Keratinocyte (primary cell): ENCODE data around the gene DLG2. TPM values are rescaled to one million over a fixed set of nuclear protein-coding genes. Genes with fewer than 3 reads are reported as not detected.

Experiments
- DNase-seq: peaks from one replicate; pipeline ENCODE4 v3.0.0-alpha.2; 2011; ENCODE audit warnings: low read depth, missing footprints, low spot score
- FAIRE-seq: peaks from 2 replicates; lab custom pipeline; 2011; peaks lifted over from hg19 to GRCh38; lab: Jason Lieb, UNC
- H2AFZ ChIP-seq: 2 replicates; pipeline ENCODE4 v1.6.0; 2012; ENCODE audit warnings: low read length, control low read depth, inconsistent platforms; ENCODE audit not compliant: control insufficient read depth
- H3K27ac ChIP-seq: 2 replicates; pipeline ENCODE4 v1.5.1; 2011; ENCODE audit warnings: low read length; ENCODE audit not compliant: control insufficient read depth, insufficient read depth
- H3K27me3 ChIP-seq: 3 replicates; pipeline ENCODE4 v1.6.0; 2011; ENCODE audit warnings: low read length; ENCODE audit not compliant: control insufficient read depth, insufficient read depth; ENCODE audit errors: extremely low read depth
- H3K36me3 ChIP-seq, 2 experiments: 2 replicates in 1 of 2; 3 replicates in 1 of 2; pipeline ENCODE4 v1.5.1; 2011; ENCODE audit warnings: low read length in 2 of 2, mild to moderate bottlenecking in 1 of 2; ENCODE audit not compliant: control insufficient read depth in 2 of 2, insufficient read depth in 2 of 2; ENCODE audit errors: extremely low read depth in 1 of 2
- H3K4me1 ChIP-seq: 3 replicates; pipeline ENCODE4 v1.5.1; 2011; ENCODE audit warnings: low read length; ENCODE audit not compliant: control insufficient read depth, insufficient read depth; ENCODE audit errors: extremely low read depth
- H3K4me2 ChIP-seq: 3 replicates; pipeline ENCODE4 v1.6.0; 2011; ENCODE audit warnings: low read depth, low read length; ENCODE audit not compliant: control insufficient read depth, insufficient read depth; ENCODE audit errors: extremely low read depth
- H3K4me3 ChIP-seq, 3 experiments: fragments of 200-600 bp in 1 of 3; sonication (generic) in 1 of 3; 2 replicates in 2 of 3; 3 replicates in 1 of 3; pipeline ENCODE4 v1.5.1; 2011 to 2016; ENCODE audit warnings: low read length in 3 of 3, mild to moderate bottlenecking in 3 of 3, control low read depth in 2 of 3, inconsistent platforms in 1 of 3, low read depth in 1 of 3, mixed read lengths in 1 of 3, mixed run types in 1 of 3, moderate library complexity in 1 of 3; ENCODE audit not compliant: control insufficient read depth in 2 of 3, insufficient read depth in 2 of 3; ENCODE audit errors: extremely low read depth in 1 of 3
- H3K79me2 ChIP-seq: 2 replicates; pipeline ENCODE4 v1.6.0; 2012; ENCODE audit warnings: low read length; ENCODE audit not compliant: control insufficient read depth, insufficient read depth
- H3K9ac ChIP-seq: 3 replicates; pipeline ENCODE4 v1.6.0; 2011; ENCODE audit warnings: low read length; ENCODE audit not compliant: control insufficient read depth, insufficient read depth; ENCODE audit errors: extremely low read depth
- H3K9me1 ChIP-seq: 3 replicates; pipeline ENCODE4 v1.6.0; 2011; ENCODE audit warnings: low read length; ENCODE audit not compliant: control insufficient read depth, insufficient read depth; ENCODE audit errors: extremely low read depth
- H3K9me3 ChIP-seq: 2 replicates; pipeline ENCODE4 v1.5.1; 2012; ENCODE audit warnings: low read depth, low read length; ENCODE audit not compliant: control insufficient read depth
- H4K20me1 ChIP-seq: 3 replicates; pipeline ENCODE4 v1.6.0; 2011; ENCODE audit warnings: low read length; ENCODE audit not compliant: control insufficient read depth, insufficient read depth; ENCODE audit errors: extremely low read depth
- CTCF ChIP-seq, 3 experiments: IDR thresholded peaks in 1 of 3; conservative IDR thresholded peaks in 1 of 3; optimal IDR thresholded peaks in 1 of 3; 2 replicates in 2 of 3; 3 replicates in 1 of 3; pipeline versions ENCODE3 to v1.5.1; 2011; ENCODE audit warnings: low read length in 3 of 3, mild to moderate bottlenecking in 3 of 3, moderate library complexity in 2 of 3, control low read depth in 1 of 3, inconsistent platforms in 1 of 3; ENCODE audit not compliant: insufficient read depth in 2 of 3; ENCODE audit errors: extremely low read depth in 1 of 3
- EZH2 ChIP-seq: IDR thresholded peaks from one replicate; pipeline ENCODE4 v1.6.1; 2012; ENCODE audit warnings: inconsistent platforms, mild to moderate bottlenecking, low read length, moderate library complexity
- dilution Hi-C: fragments of 300-500 bp; cut with MboI; formaldehyde crosslinking; loops from one replicate; pipeline ENCODE4 v1.7.0; 2020; ENCODE audit warnings: low sequenced_read_pairs; ENCODE audit not compliant: extremely low pct_ligation_motif_present
- polyA plus RNA-seq, 5 experiments: library from polyadenylated mRNA; depleted of rRNA in 3 of 5; stranded (reverse) in 3 of 5; stranded (forward) in 1 of 5; unstranded in 1 of 5; fragments of >200 nt; gene quantifications; 1 replicate in 1 of 5; 2 replicates in 3 of 5; 3 replicates in 1 of 5; pipeline versions ENCODE4 v1.2.1 to v1.2.3, GENCODE V29; 2011 to 2012; ENCODE audit warnings: missing spikeins in 2 of 5, low read depth in 1 of 5, low replicate concordance in 1 of 5

DLG2 gene
- polyA plus RNA-seq, 1 donor (not counting 4 experiments of a cell fraction or from before 2014, with no cell fraction given): 0.55 TPM

- Histone ChIP-seq H3K27ac (no peak overlapping the region), H3K4me1 (no peaks in the 10 kb centered on the region), H3K36me3 (no peaks in the 10 kb centered on the region), H3K4me3 (no peak overlapping the region), H3K79me2 (no peaks in the 10 kb centered on the region), H2AFZ (no peak overlapping the region), H4K20me1 (no peaks in the 10 kb centered on the region), H3K27me3 (no peaks in the 10 kb centered on the region), H3K9me1 (no peaks in the 10 kb centered on the region), H3K4me2 (no peak overlapping the region), H3K9me3 (no peaks in the 10 kb centered on the region), H3K9ac (no peak overlapping the region)
- DNase-seq (no peak), FAIRE-seq (no peak)
- dilution Hi-C loops: no loop called here
- TF ChIP-seq EZH2 (no peak), CTCF (optimal IDR thresholded peaks at IDR 0.05 in 1 of 3, IDR thresholded peaks at IDR 0.05 in 1 of 3, conservative IDR thresholded peaks at IDR 0.05 in 1 of 3; ENCODE audit: extremely low read depth in 1 of 3, insufficient read depth in 2 of 3, low read length in 3 of 3) (no peak)
These were observed 528.1 kb downstream of the DLG2 start for GRCh38 chr11:85098996-85099395.

- H3K9me1 ChIP-seq: no peaks in the 10 kb centered on the region
- no peak overlapping the region for H2AFZ ChIP-seq
- H3K27ac ChIP-seq: no peak overlapping the region
- dilution Hi-C loops: no loop called here
- H3K4me2 ChIP-seq: no peak overlapping the region
- no peak for DNase-seq
- TF ChIP-seq EZH2: no peak
- no peaks in the 10 kb centered on the region for H3K9me3 ChIP-seq
- H3K27me3 ChIP-seq: no peaks in the 10 kb centered on the region
- no peaks in the 10 kb centered on the region for H3K36me3 ChIP-seq
- no peaks in the 10 kb centered on the region for H4K20me1 ChIP-seq
- no peaks in the 10 kb centered on the region for H3K79me2 ChIP-seq
- no peak overlapping the region for H3K9ac ChIP-seq
- FAIRE-seq: no peak
- H3K4me3 ChIP-seq: no peak overlapping the region
- no peaks in the 10 kb centered on the region for H3K4me1 ChIP-seq
These were observed 530.2 kb downstream of the DLG2 start for GRCh38 chr11:85096939-85097338.

GRCh38 chr11:85095239-85095638 lies 531.9 kb downstream of the DLG2 start:
- Histone ChIP-seq H3K27me3 (no peaks in the 10 kb centered on the region), H3K9ac (no peak overlapping the region), H3K27ac (no peak overlapping the region), H3K9me3 (no peaks in the 10 kb centered on the region), H4K20me1 (no peaks in the 10 kb centered on the region), H3K79me2 (no peaks in the 10 kb centered on the region), H3K4me3 (no peak overlapping the region), H3K36me3 (no peaks in the 10 kb centered on the region), H2AFZ (no peak overlapping the region), H3K9me1 (no peaks in the 10 kb centered on the region), H3K4me2 (no peak overlapping the region), H3K4me1 (peaks cover 6% of the 10 kb centered on the region)
- DNase-seq (no peak), FAIRE-seq (no peak)
- dilution Hi-C loops: no loop called here
- TF ChIP-seq CTCF (optimal IDR thresholded peaks at IDR 0.05 in 1 of 3, IDR thresholded peaks at IDR 0.05 in 1 of 3, conservative IDR thresholded peaks at IDR 0.05 in 1 of 3; ENCODE audit: extremely low read depth in 1 of 3, insufficient read depth in 2 of 3, low read length in 3 of 3): no peak
- no peak for TF ChIP-seq EZH2
